CD14-positive monocyte (primary cell): ENCODE measurements around the gene RIPOR1. TPM values are rescaled to one million over a fixed set of nuclear protein-coding genes. Genes with fewer than 3 reads are reported as not detected.

Source experiments
- DNase-seq, 3 donors: peaks; one replicate each; pipeline ENCODE4 v3.0.0-alpha.2; 2011 to 2022
- H2AFZ ChIP-seq: 2 replicates; pipeline ENCODE4 v1.6.0; 2012; ENCODE audit warnings: mild to moderate bottlenecking, low read depth, low read length, inconsistent platforms; ENCODE audit not compliant: insufficient read depth, poor library complexity, severe bottlenecking
- H3K27ac ChIP-seq, 2 donors: 1 replicate in 1 of 2; 2 replicates in 1 of 2; pipeline ENCODE4 v1.5.1; 2012 to 2013; ENCODE audit warnings: low read length in 2 of 2, control low read depth in 1 of 2, inconsistent platforms in 1 of 2, low read depth in 1 of 2, mild to moderate bottlenecking in 1 of 2
- H3K27me3 ChIP-seq, 2 donors: one replicate each; pipeline versions ENCODE4 v1.6.0 to v1.6.1; 2011 to 2013; ENCODE audit warnings: low read length in 2 of 2; ENCODE audit not compliant: control insufficient read depth in 2 of 2, insufficient read depth in 2 of 2
- H3K36me3 ChIP-seq, 2 donors: replicated peaks in 1 of 2; 1 replicate in 1 of 2; 2 replicates in 1 of 2; pipeline versions ENCODE4 v1.5.1 to v1.6.1; 2012 to 2013; ENCODE audit warnings: low read length in 2 of 2, control low read depth in 1 of 2, inconsistent platforms in 1 of 2, mild to moderate bottlenecking in 1 of 2; ENCODE audit not compliant: insufficient read depth in 2 of 2, control insufficient read depth in 1 of 2
- H3K4me1 ChIP-seq, 2 donors: 1 replicate in 1 of 2; 2 replicates in 1 of 2; pipeline versions ENCODE4 v1.5.1 to v1.6.1; 2012 to 2013; ENCODE audit warnings: low read length in 2 of 2, control low read depth in 1 of 2, inconsistent platforms in 1 of 2, mild to moderate bottlenecking in 1 of 2, moderate library complexity in 1 of 2; ENCODE audit not compliant: insufficient read depth in 2 of 2, control insufficient read depth in 1 of 2
- H3K4me2 ChIP-seq: replicated peaks from 2 replicates; pipeline ENCODE3; 2012; ENCODE audit warnings: low read length, moderate library complexity, mild to moderate bottlenecking; ENCODE audit not compliant: poor library complexity, severe bottlenecking; ENCODE audit errors: extremely low read depth
- H3K4me3 ChIP-seq, 3 experiments: fragments of 200-600 bp in 1 of 3; sonication (generic) in 1 of 3; replicated peaks in 1 of 3; 1 replicate in 2 of 3; 2 replicates in 1 of 3; pipeline ENCODE4 v1.5.1; 2011 to 2013; ENCODE audit warnings: low read length in 3 of 3, mild to moderate bottlenecking in 3 of 3, control low read depth in 2 of 3, low read depth in 2 of 3, inconsistent platforms in 1 of 3, moderate library complexity in 1 of 3
- H3K79me2 ChIP-seq: 2 replicates; pipeline ENCODE4 v1.6.0; 2012; ENCODE audit warnings: mild to moderate bottlenecking, control low read depth, inconsistent platforms, low read length, moderate library complexity; ENCODE audit not compliant: insufficient read depth
- H3K9ac ChIP-seq: 2 replicates; pipeline ENCODE4 v1.6.0; 2017; ENCODE audit warnings: low read length, mild to moderate bottlenecking; ENCODE audit not compliant: insufficient read depth, poor library complexity, severe bottlenecking
- H3K9me3 ChIP-seq, 2 donors: replicated peaks in 1 of 2; 1 replicate in 1 of 2; 2 replicates in 1 of 2; pipeline versions ENCODE4 v1.5.1 to v1.6.1; 2012 to 2013; ENCODE audit warnings: low read length in 2 of 2, control low read depth in 1 of 2; ENCODE audit not compliant: control insufficient read depth in 1 of 2, insufficient read depth in 1 of 2
- H4K20me1 ChIP-seq: 2 replicates; pipeline ENCODE4 v1.6.0; 2012; ENCODE audit warnings: mild to moderate bottlenecking, low read length, control low read depth, moderate library complexity; ENCODE audit not compliant: insufficient read depth
- H3K27ac Mint-ChIP-seq, 7 donors: one replicate each; pipeline ENCODE4 v1.8.0; 2020; ENCODE audit warnings: mild to moderate bottlenecking in 7 of 7, mixed read lengths in 7 of 7, moderate library complexity in 6 of 7, inconsistent platforms in 2 of 7
- H3K27me3 Mint-ChIP-seq, 3 donors: one replicate each; pipeline ENCODE4 v1.8.0; 2021 to 2022; ENCODE audit warnings: low read depth in 3 of 3, mild to moderate bottlenecking in 3 of 3, mixed read lengths in 3 of 3, moderate library complexity in 3 of 3, inconsistent platforms in 1 of 3
- H3K36me3 Mint-ChIP-seq, 2 donors: one replicate each; pipeline ENCODE4 v1.8.0; 2020; ENCODE audit warnings: mixed read lengths in 2 of 2, inconsistent platforms in 1 of 2, mild to moderate bottlenecking in 1 of 2
- H3K4me1 Mint-ChIP-seq: one replicate; pipeline ENCODE4 v1.8.0; 2020; ENCODE audit warnings: mild to moderate bottlenecking, mixed read lengths
- H3K4me3 Mint-ChIP-seq, 2 donors: one replicate each; pipeline ENCODE4 v1.8.0; 2020; ENCODE audit warnings: mild to moderate bottlenecking in 2 of 2, mixed read lengths in 2 of 2, moderate library complexity in 1 of 2
- H3K9me3 Mint-ChIP-seq, 7 donors: one replicate each; pipeline ENCODE4 v1.8.0; 2020 to 2022; ENCODE audit warnings: mixed read lengths in 7 of 7, mild to moderate bottlenecking in 6 of 7, moderate library complexity in 6 of 7, inconsistent platforms in 2 of 7
- CTCF ChIP-seq: fragments of 200-600 bp; IDR thresholded peaks from one replicate; pipeline ENCODE4 v1.8.0; 2022; ENCODE audit warnings: antibody characterized with exemption, mild to moderate bottlenecking
- WGBS: methylation state at CpG from one replicate; pipeline ENCODE4 v1.1.5; 2013; ENCODE audit warnings: missing lambda C conversion rate; ENCODE audit not compliant: insufficient coverage; 5-methylcytosine and 5-hydroxymethylcytosine counted together
- intact Hi-C, 2 donors: fragments of 100-400 bp; cut with micrococcal nuclease; formaldehyde crosslinking; loops; one replicate each; pipeline versions ENCODE4 v1.15.0 to v1.15.1; 2023
- polyA plus RNA-seq, 3 donors: library from polyadenylated mRNA; depleted of rRNA in 1 of 3; unstranded in 2 of 3; stranded (reverse) in 1 of 3; fragments of 300-500 nt in 2 of 3; fragments of >200 nt in 1 of 3; fragmentation: Illumina TruSeq in 2 of 3; gene quantifications; 1 replicate in 2 of 3; 2 replicates in 1 of 3; pipeline ENCODE4 v1.2.3, GENCODE V29; 2012 to 2021

RIPOR1 gene
- polyA plus RNA-seq, 3 donors, result 8.6 to 115 (median 17.5) TPM

GRCh38 chr16:67544329-67544841, 15.8 kb downstream of the RIPOR1 start:
- Mint-ChIP-seq H3K36me3 (peaks cover 81 to 98% of the 10 kb centered on the region in 2 donors), H3K27me3 (peaks cover 3 to 5% (median 3%) of the 10 kb centered on the region in 3 donors)
- intact Hi-C loops, result no loop called here

More at GRCh38 chr16:67544329-67544841, 15.8 kb downstream of the RIPOR1 start:
- WGBS, result 93% methylated on average over 11 of the region's 13 CpGs
- Histone ChIP-seq H3K9ac (no peak overlapping the region), H2AFZ (no peak overlapping the region), H3K79me2 (peaks cover 5% of the 10 kb centered on the region), H3K27me3 (no peaks in the 10 kb centered on the region), H4K20me1 (peaks cover 95% of the 10 kb centered on the region), H3K36me3 (peaks cover 74 to 96% of the 10 kb centered on the region in 2 donors), H3K4me1 (peaks cover 26 to 41% of the 10 kb centered on the region in 2 donors), H3K4me3 (no peak overlapping the region), H3K4me2 (no peak overlapping the region), H3K27ac (no peak overlapping the region), H3K9me3 (no peaks in the 10 kb centered on the region)
- H3K4me3 Mint-ChIP-seq, result no peak overlapping the region
- no peak for TF ChIP-seq CTCF
- DNase-seq, result no peak
- H3K4me1 Mint-ChIP-seq, result peaks cover 32% of the 10 kb centered on the region
- no peaks in the 10 kb centered on the region for H3K9me3 Mint-ChIP-seq
- H3K27ac Mint-ChIP-seq, result peak overlapping the region in 1 of 7 donors; percentile 41
